ENCODE measurements around the gene PFKFB3.

- TF ChIP-seq, protein P1, sequence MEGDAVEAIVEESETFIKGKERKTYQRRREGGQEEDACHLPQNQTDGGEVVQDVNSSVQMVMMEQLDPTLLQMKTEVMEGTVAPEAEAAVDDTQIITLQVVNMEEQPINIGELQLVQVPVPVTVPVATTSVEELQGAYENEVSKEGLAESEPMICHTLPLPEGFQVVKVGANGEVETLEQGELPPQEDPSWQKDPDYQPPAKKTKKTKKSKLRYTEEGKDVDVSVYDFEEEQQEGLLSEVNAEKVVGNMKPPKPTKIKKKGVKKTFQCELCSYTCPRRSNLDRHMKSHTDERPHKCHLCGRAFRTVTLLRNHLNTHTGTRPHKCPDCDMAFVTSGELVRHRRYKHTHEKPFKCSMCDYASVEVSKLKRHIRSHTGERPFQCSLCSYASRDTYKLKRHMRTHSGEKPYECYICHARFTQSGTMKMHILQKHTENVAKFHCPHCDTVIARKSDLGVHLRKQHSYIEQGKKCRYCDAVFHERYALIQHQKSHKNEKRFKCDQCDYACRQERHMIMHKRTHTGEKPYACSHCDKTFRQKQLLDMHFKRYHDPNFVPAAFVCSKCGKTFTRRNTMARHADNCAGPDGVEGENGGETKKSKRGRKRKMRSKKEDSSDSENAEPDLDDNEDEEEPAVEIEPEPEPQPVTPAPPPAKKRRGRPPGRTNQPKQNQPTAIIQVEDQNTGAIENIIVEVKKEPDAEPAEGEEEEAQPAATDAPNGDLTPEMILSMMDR (IDR thresholded peaks at IDR 0.05; ENCODE audit: low read length): no peak
- no peak for TF ChIP-seq EZH2 (optimal IDR thresholded peaks at IDR 0.05; ENCODE audit: low read depth, low read length)
These were observed 39.1 kb upstream of the PFKFB3 start for GRCh38 chr10:6163364-6164270.
